HCEC 1CT (cell line): ENCODE results near the gene POM121.
"Not testable (repeated sequence)": the region's sequence is repeated elsewhere in the genome, so short reads cannot be mapped to it uniquely, and the experiment has no call there.

Source experiments
- DNase-seq: peaks from one replicate; pipeline ENCODE4 v3.0.0-alpha.2; 2017

POM121 gene

DNA sequence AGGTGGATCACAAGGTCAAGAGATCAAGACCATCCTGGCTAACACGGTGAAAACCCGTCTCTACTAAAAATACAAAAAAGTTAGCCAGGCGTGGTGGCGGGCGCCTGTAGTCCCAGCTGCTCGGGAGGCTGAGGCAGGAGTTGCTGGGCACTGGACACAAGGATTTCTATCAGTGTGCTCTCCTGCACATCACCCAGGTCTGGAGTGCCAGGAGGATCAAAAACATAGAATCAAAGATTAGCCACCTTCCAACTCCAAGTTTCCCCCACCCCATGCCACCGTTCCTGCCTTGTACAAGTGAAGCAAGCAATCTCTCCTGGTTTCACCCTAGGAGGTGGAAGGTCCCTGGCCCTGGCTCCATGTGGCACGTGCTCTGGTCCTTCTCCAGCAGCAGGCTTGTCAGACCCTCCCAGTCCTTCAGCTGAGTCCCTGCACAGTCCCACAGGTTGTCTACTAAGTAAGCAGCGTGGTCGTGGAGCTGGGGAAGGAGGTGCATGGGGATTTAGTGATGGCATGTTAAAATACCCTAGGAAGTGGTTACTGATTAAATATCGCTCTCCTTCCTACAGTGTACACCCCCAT lies 73.1 kb downstream of the POM121 start:
- not testable (repeated sequence) for DNase-seq
